Neural progenitor cell (in vitro differentiated cells): ENCODE results near the gene INPP4B. TPM values are rescaled to one million over a fixed set of nuclear protein-coding genes. Genes with fewer than 3 reads are reported as not detected.

Experiments
- DNase-seq: peaks from one replicate; pipeline ENCODE4 v3.0.0-alpha.2; 2016; ENCODE audit warnings: low spot score
- H2AFZ ChIP-seq: fragments of 200-600 bp; sonication (generic); replicated peaks from 2 replicates; pipeline ENCODE4 v1.6.1; 2016; ENCODE audit warnings: antibody characterized with exemption
- H3F3A ChIP-seq: fragments of 200-600 bp; sonication (generic); 2 replicates; pipeline ENCODE4 v1.6.1; 2016; ENCODE audit warnings: antibody characterized with exemption, low read depth
- H3K27ac ChIP-seq: fragments of 200-600 bp; sonication (generic); 2 replicates; pipeline ENCODE4 v1.5.1; 2016; ENCODE audit warnings: mild to moderate bottlenecking
- H3K27me3 ChIP-seq: fragments of 200-600 bp; sonication (generic); 2 replicates; pipeline ENCODE4 v1.6.1; 2016; ENCODE audit warnings: mild to moderate bottlenecking, moderate library complexity
- H3K36me3 ChIP-seq: fragments of 200-600 bp; sonication (generic); 2 replicates; pipeline ENCODE4 v1.5.1; 2016
- H3K4me1 ChIP-seq: fragments of 200-600 bp; sonication (generic); 2 replicates; pipeline ENCODE4 v1.6.1; 2016; ENCODE audit warnings: mixed run types
- H3K4me2 ChIP-seq: fragments of 200-600 bp; sonication (generic); 2 replicates; pipeline ENCODE4 v1.6.1; 2016
- H3K4me3 ChIP-seq: fragments of 200-600 bp; sonication (generic); 2 replicates; pipeline ENCODE4 v1.5.1; 2016
- H3K79me2 ChIP-seq: fragments of 200-600 bp; sonication (generic); 2 replicates; pipeline ENCODE4 v1.6.1; 2016; ENCODE audit warnings: low read depth
- H3K9ac ChIP-seq: fragments of 200-600 bp; sonication (generic); 2 replicates; pipeline ENCODE4 v1.6.1; 2016
- H3K9me3 ChIP-seq: fragments of 200-600 bp; sonication (generic); 2 replicates; pipeline ENCODE4 v1.5.1; 2016; ENCODE audit warnings: low read depth
- H4K20me1 ChIP-seq: fragments of 200-600 bp; sonication (generic); 2 replicates; pipeline ENCODE4 v1.6.1; 2016; ENCODE audit warnings: low read depth
- H3K27ac Mint-ChIP-seq: 3 replicates; pipeline ENCODE4 v1.8.0; 2021; ENCODE audit warnings: mixed read lengths
- H3K27me3 Mint-ChIP-seq: 2 replicates; pipeline ENCODE4 v1.8.0; 2022; ENCODE audit warnings: low read depth, mild to moderate bottlenecking, inconsistent platforms, moderate library complexity, mixed read lengths; ENCODE audit not compliant: insufficient read depth
- H3K36me3 Mint-ChIP-seq: 3 replicates; pipeline ENCODE4 v1.8.0; 2021; ENCODE audit warnings: mixed read lengths
- H3K4me1 Mint-ChIP-seq: 3 replicates; pipeline ENCODE4 v1.8.0; 2021; ENCODE audit warnings: mixed read lengths
- H3K4me3 Mint-ChIP-seq: 3 replicates; pipeline ENCODE4 v1.8.0; 2021; ENCODE audit warnings: mild to moderate bottlenecking, moderate library complexity, mixed read lengths
- H3K9me3 Mint-ChIP-seq: 3 replicates; pipeline ENCODE4 v1.8.0; 2020; ENCODE audit warnings: mixed read lengths
- CTCF ChIP-seq: fragments of 200-600 bp; sonication (generic); IDR thresholded peaks from 2 replicates; pipeline ENCODE4 v1.5.1; 2017; ENCODE audit warnings: antibody characterized with exemption, mild to moderate bottlenecking
- EZH2 ChIP-seq: fragments of 200-600 bp; sonication (generic); IDR thresholded peaks from 2 replicates; pipeline ENCODE4 v1.6.1; 2017; ENCODE audit warnings: antibody characterized with exemption, mild to moderate bottlenecking, moderate library complexity
- EZH2phosphoT487 ChIP-seq: fragments of 200-600 bp; sonication (generic); IDR thresholded peaks from 2 replicates; pipeline ENCODE4 v1.6.1; 2017; ENCODE audit warnings: antibody characterized with exemption
- total RNA-seq: library from RNA; depleted of rRNA; stranded (reverse); fragments of >200 nt; gene quantifications from 2 replicates; pipeline ENCODE4 v1.2.3, GENCODE V29; 2015; ENCODE audit warnings: low replicate concordance

The INPP4B gene
- total RNA-seq, 1 donor from 2014 or later = 1.3 TPM

- peak overlapping the region; percentile 59 for H3K27ac Mint-ChIP-seq
- H3K9me3 ChIP-seq = no peaks in the 10 kb centered on the region
- no peaks in the 10 kb centered on the region for H3K27me3 ChIP-seq
- H3K36me3 Mint-ChIP-seq = no peaks in the 10 kb centered on the region
- H3K79me2 ChIP-seq = no peaks in the 10 kb centered on the region
- H4K20me1 ChIP-seq = no peaks in the 10 kb centered on the region
- H3K4me1 ChIP-seq = peaks cover 30% of the 10 kb centered on the region
- no peaks in the 10 kb centered on the region for H3K27me3 Mint-ChIP-seq
- peak overlapping the region; percentile 90 for H2AFZ ChIP-seq
- peaks cover 49% of the 10 kb centered on the region for H3K4me1 Mint-ChIP-seq
- DNase-seq = no peak
- H3K4me2 ChIP-seq = peak overlapping the region; percentile 41
- TF ChIP-seq EZH2phosphoT487 = no peak
- no peak for TF ChIP-seq CTCF
- no peak for TF ChIP-seq EZH2
- H3K4me3 ChIP-seq = no peak overlapping the region
- H3K4me3 Mint-ChIP-seq = no peak overlapping the region
- no peaks in the 10 kb centered on the region for H3K36me3 ChIP-seq
- no peak overlapping the region for H3K9ac ChIP-seq
- no peaks in the 10 kb centered on the region for H3K9me3 Mint-ChIP-seq
- H3F3A ChIP-seq = no peaks in the 10 kb centered on the region
- no peak overlapping the region for H3K27ac ChIP-seq
These were observed 439.6 kb downstream of the INPP4B start for GRCh38 chr4:142406499-142406835.

GRCh38 chr4:142405695-142406498, 440.2 kb downstream of the INPP4B start:
- Mint-ChIP-seq H3K36me3 (no peaks in the 10 kb centered on the region), H3K4me3 (peak overlapping the region; percentile 7), H3K4me1 (peaks cover 49% of the 10 kb centered on the region), H3K27me3 (no peaks in the 10 kb centered on the region), H3K9me3 (no peaks in the 10 kb centered on the region), H3K27ac (peak overlapping the region; percentile 58)
- TF ChIP-seq EZH2phosphoT487 (no peak), EZH2 (no peak), CTCF (no peak)
- no peaks in the 10 kb centered on the region for H3K36me3 ChIP-seq
- DNase-seq = no peak
- no peaks in the 10 kb centered on the region for H3K79me2 ChIP-seq
- H4K20me1 ChIP-seq = no peaks in the 10 kb centered on the region
- H3K27ac ChIP-seq = no peak overlapping the region
- H3K27me3 ChIP-seq = no peaks in the 10 kb centered on the region
- H3K4me2 ChIP-seq = peak overlapping the region; percentile 41
- H3K4me3 ChIP-seq = no peak overlapping the region
- H3K4me1 ChIP-seq = peaks cover 30% of the 10 kb centered on the region
- H3K9me3 ChIP-seq = no peaks in the 10 kb centered on the region
- H2AFZ ChIP-seq = peak overlapping the region; percentile 90
- H3F3A ChIP-seq = no peaks in the 10 kb centered on the region
- no peak overlapping the region for H3K9ac ChIP-seq

GRCh38 chr4:142405021-142405694, 440.9 kb downstream of the INPP4B start:
- H3K4me3 Mint-ChIP-seq = peak overlapping the region; percentile 89
- H3K4me1 ChIP-seq = peaks cover 30% of the 10 kb centered on the region
- H3K9ac ChIP-seq = no peak overlapping the region
- H4K20me1 ChIP-seq = no peaks in the 10 kb centered on the region
- no peaks in the 10 kb centered on the region for H3K79me2 ChIP-seq
- peak overlapping the region; percentile 41 for H3K4me2 ChIP-seq
- H3K27me3 Mint-ChIP-seq = no peaks in the 10 kb centered on the region
- H3K4me3 ChIP-seq = no peak overlapping the region
- no peaks in the 10 kb centered on the region for H3F3A ChIP-seq
- H3K9me3 ChIP-seq = no peaks in the 10 kb centered on the region
- peaks cover 49% of the 10 kb centered on the region for H3K4me1 Mint-ChIP-seq
- H3K36me3 ChIP-seq = no peaks in the 10 kb centered on the region
- H3K9me3 Mint-ChIP-seq = no peaks in the 10 kb centered on the region
- TF ChIP-seq EZH2phosphoT487 (no peak), EZH2 (no peak), CTCF (no peak)
- H3K27ac ChIP-seq = no peak overlapping the region
- peak overlapping the region; percentile 90 for H2AFZ ChIP-seq
- no peaks in the 10 kb centered on the region for H3K36me3 Mint-ChIP-seq
- no peaks in the 10 kb centered on the region for H3K27me3 ChIP-seq
- peak overlapping the region; percentile 81 for H3K27ac Mint-ChIP-seq
- DNase-seq = peak; percentile 9
